Liver (tissue), 9 donors: ENCODE results near the gene DCXR. TPM values are rescaled to one million over a fixed set of nuclear protein-coding genes. Genes with fewer than 3 reads are reported as not detected.

Experiments
- DNase-seq: peaks from one replicate; pipeline ENCODE4 v3.0.0-alpha.2; 2017; ENCODE audit warnings: low spot score
- H3K27ac ChIP-seq, 2 donors: one replicate each; pipeline ENCODE4 v1.7.0; 2013; ENCODE audit warnings: inconsistent platforms in 2 of 2, low read length in 2 of 2, control low read depth in 1 of 2, low read depth in 1 of 2, mild to moderate bottlenecking in 1 of 2
- H3K27me3 ChIP-seq, 4 donors: one replicate each; pipeline versions ENCODE4 v1.6.1 to v1.7.0; 2013; ENCODE audit warnings: low read length in 3 of 4, inconsistent platforms in 1 of 4, mild to moderate bottlenecking in 1 of 4, moderate library complexity in 1 of 4; ENCODE audit not compliant: control insufficient read depth in 4 of 4, insufficient read depth in 4 of 4
- H3K36me3 ChIP-seq, 4 donors: one replicate each; pipeline versions ENCODE4 v1.6.1 to v1.7.0; 2013; ENCODE audit warnings: low read length in 3 of 4, mild to moderate bottlenecking in 3 of 4, low read depth in 1 of 4, moderate library complexity in 1 of 4; ENCODE audit not compliant: control insufficient read depth in 4 of 4, insufficient read depth in 3 of 4
- H3K4me1 ChIP-seq, 4 donors: one replicate each; pipeline versions ENCODE4 v1.6.1 to v1.7.0; 2013; ENCODE audit warnings: low read length in 3 of 4, mild to moderate bottlenecking in 3 of 4, moderate library complexity in 1 of 4; ENCODE audit not compliant: control insufficient read depth in 4 of 4, insufficient read depth in 4 of 4
- H3K4me3 ChIP-seq, 3 donors: one replicate each; pipeline versions ENCODE4 v1.6.1 to v1.7.0; 2013; ENCODE audit warnings: low read length in 3 of 3, control low read depth in 1 of 3, low read depth in 1 of 3, mild to moderate bottlenecking in 1 of 3
- H3K9ac ChIP-seq, 2 donors: one replicate each; pipeline ENCODE4 v1.7.0; 2013; ENCODE audit warnings: low read length in 2 of 2, mild to moderate bottlenecking in 2 of 2, moderate library complexity in 2 of 2, control low read depth in 1 of 2, low read depth in 1 of 2
- H3K9me3 ChIP-seq, 4 donors: one replicate each; pipeline versions ENCODE4 v1.6.1 to v1.7.0; 2013; ENCODE audit warnings: low read length in 3 of 4; ENCODE audit not compliant: control insufficient read depth in 4 of 4
- ATF3 ChIP-seq: IDR thresholded peaks from 2 replicates; pipeline ENCODE4 v1.6.1; 2016; ENCODE audit warnings: antibody characterized with exemption
- EGR1 ChIP-seq, 2 donors: IDR thresholded peaks; 2 replicates each; pipeline ENCODE4 v1.6.1; 2016 to 2018; ENCODE audit warnings: antibody characterized with exemption in 2 of 2, low read depth in 2 of 2
- FOXA1 ChIP-seq: IDR thresholded peaks from 2 replicates; pipeline ENCODE4 v1.6.1; 2016; ENCODE audit warnings: antibody characterized with exemption
- FOXA2 ChIP-seq: IDR thresholded peaks from 2 replicates; pipeline ENCODE4 v1.6.1; 2016; ENCODE audit warnings: antibody characterized with exemption
- GABPA ChIP-seq, 2 donors: IDR thresholded peaks in 1 of 2; conservative IDR thresholded peaks in 1 of 2; 2 replicates each; pipeline ENCODE4 v1.6.1; 2016; ENCODE audit warnings: antibody characterized with exemption in 2 of 2, mild to moderate bottlenecking in 1 of 2, moderate library complexity in 1 of 2
- HNF4A ChIP-seq, 2 donors: conservative IDR thresholded peaks; 2 replicates each; pipeline ENCODE4 v1.6.1; 2016; ENCODE audit warnings: antibody characterized with exemption in 2 of 2, mild to moderate bottlenecking in 2 of 2
- HNF4G ChIP-seq: IDR thresholded peaks from 2 replicates; pipeline ENCODE4 v1.6.1; 2016; ENCODE audit warnings: antibody characterized with exemption
- JUND ChIP-seq, 2 donors: IDR thresholded peaks; 2 replicates each; pipeline ENCODE4 v1.6.1; 2016; ENCODE audit warnings: antibody characterized with exemption in 2 of 2
- NR2F2 ChIP-seq: IDR thresholded peaks from 2 replicates; pipeline ENCODE4 v1.6.1; 2016; ENCODE audit warnings: antibody characterized with exemption
- RAD21 ChIP-seq, 2 donors: IDR thresholded peaks; 2 replicates each; pipeline ENCODE4 v1.6.1; 2016; ENCODE audit warnings: antibody characterized with exemption in 2 of 2, mild to moderate bottlenecking in 2 of 2
- RXRA ChIP-seq, 2 donors: IDR thresholded peaks; 2 replicates each; pipeline ENCODE4 v1.6.1; 2017 to 2018; ENCODE audit warnings: antibody characterized with exemption in 2 of 2, mild to moderate bottlenecking in 1 of 2
- SP1 ChIP-seq: IDR thresholded peaks from 2 replicates; pipeline ENCODE4 v1.6.1; 2018; ENCODE audit warnings: antibody characterized with exemption, mild to moderate bottlenecking
- TAF1 ChIP-seq: conservative IDR thresholded peaks from 2 replicates; pipeline ENCODE4 v1.6.1; 2016; ENCODE audit warnings: antibody characterized with exemption, mild to moderate bottlenecking
- YY1 ChIP-seq: IDR thresholded peaks from 2 replicates; pipeline ENCODE4 v1.6.1; 2016; ENCODE audit warnings: antibody characterized with exemption, mild to moderate bottlenecking
- ZBTB33 ChIP-seq: IDR thresholded peaks from 2 replicates; pipeline ENCODE4 v1.6.1; 2016; ENCODE audit warnings: antibody characterized with exemption
- WGBS: extraction: QIAGEN DNeasy Blood & Tissue Kit; methylation state at CpG from one replicate; pipeline ENCODE4 v1.1.7; 2013; 5-methylcytosine and 5-hydroxymethylcytosine counted together
- polyA plus RNA-seq, 2 donors: library from polyadenylated mRNA; stranded (reverse) in 1 of 2; unstranded in 1 of 2; fragments of 200-250 nt in 1 of 2; fragments of >200 nt in 1 of 2; fragmentation: Nextera tagmentation in 1 of 2; extraction: Ambion mirVana in 1 of 2; gene quantifications; one replicate each; pipeline versions ENCODE4 v1.2.1 to v1.2.3, GENCODE V29; 2013 to 2015
- total RNA-seq, 2 donors: library from RNA; depleted of rRNA; stranded (reverse); fragments of >200 nt; gene quantifications; one replicate each; pipeline ENCODE4 v1.2.3, GENCODE V29; 2014
- TF ChIP-seq, protein P1 (sequence below): fragments of 150-350 bp; IDR thresholded peaks from 2 replicates; pipeline ENCODE4 v1.5.1; 2017; ENCODE audit warnings: improper control_type of control experiment, low read depth, low read length; ENCODE audit not compliant: missing input control
- TF ChIP-seq, protein P2 (sequence below): IDR thresholded peaks from 2 replicates; pipeline ENCODE4 v1.6.1; 2016; ENCODE audit warnings: antibody characterized with exemption, mild to moderate bottlenecking
- TF ChIP-seq, protein P3 (sequence below): IDR thresholded peaks from 2 replicates; pipeline ENCODE4 v1.6.1; 2016; ENCODE audit warnings: antibody characterized with exemption
- donor health status: healthy.
- donor health status: healthy.
- donor health status: healthy.
- donor health status: healthy.
- donor health status: healthy.

Gene DCXR
- total and polyA plus RNA-seq, 4 donors, result 58.6 to 1,190 (median 585) TPM

DNA sequence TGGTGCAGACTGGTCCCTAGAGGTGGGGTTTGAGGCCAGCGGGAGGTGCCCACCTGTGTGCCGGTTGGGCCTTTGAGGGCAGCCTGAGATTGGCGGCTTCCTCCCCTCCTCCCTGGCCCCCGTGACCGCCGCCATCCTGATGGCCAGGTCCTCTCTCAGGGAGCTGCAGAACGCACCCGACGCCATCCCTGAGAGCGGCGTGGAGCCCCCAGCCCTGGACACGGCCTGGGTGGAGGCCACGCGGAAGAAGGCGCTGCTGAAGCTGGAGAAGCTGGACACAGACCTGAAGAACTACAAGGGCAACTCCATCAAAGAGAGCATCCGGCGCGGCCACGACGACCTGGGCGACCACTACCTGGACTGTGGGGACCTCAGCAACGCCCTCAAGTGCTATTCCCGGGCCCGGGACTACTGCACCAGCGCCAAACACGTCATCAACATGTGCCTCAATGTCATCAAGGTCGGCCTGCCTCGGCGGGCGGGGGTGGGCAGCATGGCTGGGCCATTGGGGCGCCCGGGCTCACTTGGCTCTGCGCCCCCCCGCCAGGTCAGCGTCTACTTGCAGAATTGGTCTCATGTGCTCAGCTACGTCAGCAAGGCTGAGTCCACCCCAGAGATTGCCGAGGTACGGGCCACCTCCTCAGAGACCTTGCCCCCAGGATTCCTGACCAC, 17.0 kb upstream of the DCXR start:
- Histone ChIP-seq H3K27me3 (no peaks in the 10 kb centered on the region), H3K9me3 (no peaks in the 10 kb centered on the region), H3K27ac (no peak overlapping the region), H3K4me1 (peaks cover 17 to 39% (median 30%) of the 10 kb centered on the region in 4 donors), H3K9ac (no peak overlapping the region), H3K4me3 (no peak overlapping the region), H3K36me3 (peaks cover 4 to 45% (median 19%) of the 10 kb centered on the region in 4 donors)
- TF ChIP-seq GABPA (IDR thresholded peaks at IDR 0.05 in 1 of 2, conservative IDR thresholded peaks at IDR 0.05 in 1 of 2), result no peak
- TF ChIP-seq NR2F2, result no peak
- no peak for TF ChIP-seq JUND (IDR thresholded peaks at IDR 0.05)
- TF ChIP-seq SP1, result no peak
- TF ChIP-seq, protein P1, sequence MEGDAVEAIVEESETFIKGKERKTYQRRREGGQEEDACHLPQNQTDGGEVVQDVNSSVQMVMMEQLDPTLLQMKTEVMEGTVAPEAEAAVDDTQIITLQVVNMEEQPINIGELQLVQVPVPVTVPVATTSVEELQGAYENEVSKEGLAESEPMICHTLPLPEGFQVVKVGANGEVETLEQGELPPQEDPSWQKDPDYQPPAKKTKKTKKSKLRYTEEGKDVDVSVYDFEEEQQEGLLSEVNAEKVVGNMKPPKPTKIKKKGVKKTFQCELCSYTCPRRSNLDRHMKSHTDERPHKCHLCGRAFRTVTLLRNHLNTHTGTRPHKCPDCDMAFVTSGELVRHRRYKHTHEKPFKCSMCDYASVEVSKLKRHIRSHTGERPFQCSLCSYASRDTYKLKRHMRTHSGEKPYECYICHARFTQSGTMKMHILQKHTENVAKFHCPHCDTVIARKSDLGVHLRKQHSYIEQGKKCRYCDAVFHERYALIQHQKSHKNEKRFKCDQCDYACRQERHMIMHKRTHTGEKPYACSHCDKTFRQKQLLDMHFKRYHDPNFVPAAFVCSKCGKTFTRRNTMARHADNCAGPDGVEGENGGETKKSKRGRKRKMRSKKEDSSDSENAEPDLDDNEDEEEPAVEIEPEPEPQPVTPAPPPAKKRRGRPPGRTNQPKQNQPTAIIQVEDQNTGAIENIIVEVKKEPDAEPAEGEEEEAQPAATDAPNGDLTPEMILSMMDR, result no peak
- TF ChIP-seq RAD21 (IDR thresholded peaks at IDR 0.05), result no peak
- TF ChIP-seq ZBTB33, result no peak
- DNase-seq, result no peak
- 94% methylated on average over 38 of the region's 38 CpGs for WGBS

DNA sequence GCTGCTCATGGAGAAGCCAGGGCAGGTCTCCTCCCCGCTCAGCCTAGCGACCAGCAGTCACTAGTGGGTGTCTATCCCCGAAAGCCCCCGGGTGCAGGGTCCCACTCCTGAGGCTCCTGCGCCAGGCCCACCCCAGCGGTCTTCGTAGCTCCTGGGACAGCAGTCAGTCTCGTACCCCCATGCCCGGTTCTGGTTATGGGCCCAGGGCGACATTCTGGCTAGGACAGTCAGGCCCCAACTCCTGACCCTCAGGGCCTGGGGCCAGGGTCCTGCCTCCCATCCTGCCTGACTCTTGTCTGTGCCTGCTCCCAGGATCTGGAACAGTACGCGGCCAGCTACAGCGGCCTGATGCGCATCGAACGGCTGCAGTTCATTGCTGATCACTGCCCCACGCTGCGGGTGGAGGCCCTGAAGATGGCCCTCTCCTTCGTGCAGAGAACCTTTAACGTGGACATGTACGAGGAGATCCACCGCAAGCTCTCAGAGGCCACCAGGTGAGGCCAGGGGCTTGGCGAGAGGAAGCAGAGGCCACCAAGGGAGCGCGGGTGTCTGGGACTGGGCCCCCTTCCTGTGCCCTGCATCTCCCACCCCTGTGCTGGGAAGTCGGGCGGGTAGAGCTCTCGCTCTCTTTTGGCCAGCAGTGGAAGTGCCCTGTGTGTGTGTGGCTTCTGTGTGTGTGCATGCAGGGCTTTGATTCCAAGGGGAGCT, 16.2 kb upstream of the DCXR start:
- no peak overlapping the region for H3K9ac ChIP-seq
- no peak overlapping the region for H3K27ac ChIP-seq
- peaks cover 5 to 37% (median 19%) of the 10 kb centered on the region in 4 donors for H3K36me3 ChIP-seq
- H3K4me1 ChIP-seq, result peaks cover 22 to 46% (median 38%) of the 10 kb centered on the region in 4 donors
- H3K9me3 ChIP-seq, result no peaks in the 10 kb centered on the region
- H3K27me3 ChIP-seq, result no peaks in the 10 kb centered on the region
- no peak overlapping the region for H3K4me3 ChIP-seq
- TF ChIP-seq HNF4A (conservative IDR thresholded peaks at IDR 0.05) (no peak), TAF1 (no peak), ZBTB33 (no peak), RAD21 (IDR thresholded peaks at IDR 0.05) (no peak), NR2F2 (no peak), GABPA (IDR thresholded peaks at IDR 0.05 in 1 of 2, conservative IDR thresholded peaks at IDR 0.05 in 1 of 2) (no peak), ATF3 (no peak), YY1 (no peak), FOXA1 (no peak), JUND (IDR thresholded peaks at IDR 0.05) (no peak), SP1 (no peak), RXRA (IDR thresholded peaks at IDR 0.05) (no peak), FOXA2 (no peak), EGR1 (IDR thresholded peaks at IDR 0.05; ENCODE audit: low read depth in 2 of 2) (no peak), HNF4G (no peak)
- TF ChIP-seq, protein P2, sequence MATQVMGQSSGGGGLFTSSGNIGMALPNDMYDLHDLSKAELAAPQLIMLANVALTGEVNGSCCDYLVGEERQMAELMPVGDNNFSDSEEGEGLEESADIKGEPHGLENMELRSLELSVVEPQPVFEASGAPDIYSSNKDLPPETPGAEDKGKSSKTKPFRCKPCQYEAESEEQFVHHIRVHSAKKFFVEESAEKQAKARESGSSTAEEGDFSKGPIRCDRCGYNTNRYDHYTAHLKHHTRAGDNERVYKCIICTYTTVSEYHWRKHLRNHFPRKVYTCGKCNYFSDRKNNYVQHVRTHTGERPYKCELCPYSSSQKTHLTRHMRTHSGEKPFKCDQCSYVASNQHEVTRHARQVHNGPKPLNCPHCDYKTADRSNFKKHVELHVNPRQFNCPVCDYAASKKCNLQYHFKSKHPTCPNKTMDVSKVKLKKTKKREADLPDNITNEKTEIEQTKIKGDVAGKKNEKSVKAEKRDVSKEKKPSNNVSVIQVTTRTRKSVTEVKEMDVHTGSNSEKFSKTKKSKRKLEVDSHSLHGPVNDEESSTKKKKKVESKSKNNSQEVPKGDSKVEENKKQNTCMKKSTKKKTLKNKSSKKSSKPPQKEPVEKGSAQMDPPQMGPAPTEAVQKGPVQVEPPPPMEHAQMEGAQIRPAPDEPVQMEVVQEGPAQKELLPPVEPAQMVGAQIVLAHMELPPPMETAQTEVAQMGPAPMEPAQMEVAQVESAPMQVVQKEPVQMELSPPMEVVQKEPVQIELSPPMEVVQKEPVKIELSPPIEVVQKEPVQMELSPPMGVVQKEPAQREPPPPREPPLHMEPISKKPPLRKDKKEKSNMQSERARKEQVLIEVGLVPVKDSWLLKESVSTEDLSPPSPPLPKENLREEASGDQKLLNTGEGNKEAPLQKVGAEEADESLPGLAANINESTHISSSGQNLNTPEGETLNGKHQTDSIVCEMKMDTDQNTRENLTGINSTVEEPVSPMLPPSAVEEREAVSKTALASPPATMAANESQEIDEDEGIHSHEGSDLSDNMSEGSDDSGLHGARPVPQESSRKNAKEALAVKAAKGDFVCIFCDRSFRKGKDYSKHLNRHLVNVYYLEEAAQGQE, result no peak
- TF ChIP-seq, protein P1, result no peak
- TF ChIP-seq, protein P3, sequence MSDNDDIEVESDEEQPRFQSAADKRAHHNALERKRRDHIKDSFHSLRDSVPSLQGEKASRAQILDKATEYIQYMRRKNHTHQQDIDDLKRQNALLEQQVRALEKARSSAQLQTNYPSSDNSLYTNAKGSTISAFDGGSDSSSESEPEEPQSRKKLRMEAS, result no peak
- WGBS, result 96% methylated on average over 28 of the region's 28 CpGs
- DNase-seq, result no peak
